Fibroblast of skin of scalp (primary cell): ENCODE results near the gene NAGS.
"Not testable (repeated sequence)": the region's sequence is repeated elsewhere in the genome, so short reads cannot be mapped to it uniquely, and the experiment has no call there.

Source experiments
- DNase-seq: peaks from one replicate; pipeline ENCODE4 v3.0.0-alpha.2; 2013

NAGS gene

GRCh38 chr17:44044071-44044470 is 39.6 kb downstream of the NAGS start:
- peak; percentile 34 for DNase-seq

DNA sequence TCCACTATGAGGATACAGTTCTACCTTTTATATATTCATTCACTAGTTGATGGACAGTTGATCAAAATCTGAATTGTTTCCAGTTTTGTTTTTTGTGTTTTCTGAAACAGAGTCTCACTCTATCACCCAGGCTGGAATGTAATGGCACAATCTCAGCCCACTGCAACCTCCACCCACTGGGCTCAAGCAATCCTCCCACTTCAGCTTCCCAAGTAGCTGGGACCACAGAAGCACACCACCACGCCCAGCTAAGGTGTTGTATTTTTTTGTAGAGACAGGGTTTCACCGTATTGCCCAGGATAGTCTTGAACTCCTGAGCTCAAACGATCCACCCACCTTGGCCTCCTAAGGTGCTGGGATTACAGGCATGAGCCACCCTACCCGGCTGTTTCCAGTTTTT is 41.1 kb downstream of the NAGS start:
- DNase-seq = no peak

DNA sequence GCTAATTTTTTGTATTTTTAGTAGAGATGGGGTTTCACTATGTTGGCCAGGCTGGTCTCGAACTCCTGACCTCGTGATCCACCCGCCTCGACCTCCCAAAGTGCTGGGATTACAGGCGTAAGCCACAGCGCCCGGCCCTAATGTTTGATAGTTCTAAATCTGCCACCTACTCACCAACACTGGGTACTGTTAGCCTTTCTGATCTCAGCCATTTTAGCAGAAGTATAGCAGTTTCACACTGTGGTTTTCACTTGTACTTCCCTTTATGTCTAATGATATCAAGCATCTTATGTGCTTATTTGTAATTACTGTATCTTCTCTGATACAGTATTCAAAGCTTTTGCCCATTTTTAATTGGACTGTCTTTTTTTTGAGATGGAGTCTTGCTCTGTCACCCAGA is 42.5 kb downstream of the NAGS start:
- DNase-seq = not testable (repeated sequence)

GRCh38 chr17:44049294-44050060 is 45.1 kb downstream of the NAGS start:
- no peak for DNase-seq

DNA sequence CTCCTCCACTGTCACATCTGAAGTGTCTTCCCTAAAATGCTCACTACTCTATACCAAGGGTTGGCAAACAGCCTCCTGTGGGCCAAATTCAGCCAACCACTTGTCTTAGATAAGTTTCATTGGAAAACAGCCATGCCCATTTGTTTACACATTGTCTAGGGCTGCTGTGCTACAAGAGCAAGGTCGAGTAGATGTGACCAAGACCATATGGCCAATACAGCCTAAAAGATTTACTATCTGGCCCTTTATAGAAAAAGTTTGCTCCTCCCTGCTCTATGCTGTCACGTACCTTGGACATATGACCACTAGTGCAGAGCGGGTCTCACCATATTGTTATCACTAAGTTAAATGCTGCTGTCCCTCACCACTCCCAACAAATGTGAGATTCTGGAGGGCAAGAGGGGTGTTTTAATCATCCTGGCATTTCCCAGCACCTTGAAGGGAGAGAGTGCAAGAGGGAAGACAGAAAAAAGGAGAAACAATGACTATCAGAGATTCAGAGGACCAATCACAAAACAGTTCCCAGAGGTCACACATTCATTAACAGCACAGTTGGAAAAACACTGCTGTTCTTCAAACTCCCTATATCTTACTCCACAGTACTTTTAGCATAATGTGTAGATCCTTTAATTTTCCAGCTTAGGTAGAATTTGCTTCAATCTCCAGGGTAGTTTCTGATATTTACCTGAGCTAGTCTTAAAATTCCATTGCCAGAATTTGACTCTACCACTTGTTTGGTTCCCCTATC is 48.9 kb downstream of the NAGS start:
- no peak for DNase-seq
